Breast epithelium (tissue), 3 donors: Measurements from ENCODE around the gene DLEC1.

Source experiments
- POLR2A ChIP-seq: fragments of 450-650 bp; IDR thresholded peaks from one replicate; pipeline ENCODE4 v1.6.1; 2016; ENCODE audit warnings: antibody characterized with exemption, mild to moderate bottlenecking, moderate library complexity
- TF ChIP-seq, protein P1 (sequence below), 3 donors: fragments of 450-650 bp; IDR thresholded peaks; one replicate each; pipeline ENCODE4 v1.5.1; 2016 to 2017; ENCODE audit warnings: antibody characterized with exemption in 3 of 3, mild to moderate bottlenecking in 3 of 3, moderate library complexity in 3 of 3

DNA sequence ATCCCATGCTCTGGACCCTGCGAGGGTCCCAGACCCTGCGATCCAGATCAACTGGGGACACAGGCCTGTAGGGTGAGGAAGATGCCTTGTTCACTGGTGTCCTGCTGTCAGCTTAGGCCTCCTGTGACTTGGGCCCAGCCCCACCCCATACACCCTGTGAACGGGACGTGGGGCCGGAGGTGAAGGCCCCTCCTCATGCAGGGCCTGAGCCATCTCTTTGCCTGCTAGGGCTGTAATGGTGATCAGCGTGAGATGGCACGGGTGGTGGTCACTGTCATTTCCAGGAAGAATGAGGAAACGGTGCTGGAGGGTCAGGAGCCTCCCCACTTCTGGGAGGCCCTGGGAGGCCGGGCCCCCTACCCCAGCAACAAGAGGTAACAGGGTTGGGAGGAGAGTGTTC lies 36.1 kb upstream of the DLEC1 start:
- TF ChIP-seq, protein P1, sequence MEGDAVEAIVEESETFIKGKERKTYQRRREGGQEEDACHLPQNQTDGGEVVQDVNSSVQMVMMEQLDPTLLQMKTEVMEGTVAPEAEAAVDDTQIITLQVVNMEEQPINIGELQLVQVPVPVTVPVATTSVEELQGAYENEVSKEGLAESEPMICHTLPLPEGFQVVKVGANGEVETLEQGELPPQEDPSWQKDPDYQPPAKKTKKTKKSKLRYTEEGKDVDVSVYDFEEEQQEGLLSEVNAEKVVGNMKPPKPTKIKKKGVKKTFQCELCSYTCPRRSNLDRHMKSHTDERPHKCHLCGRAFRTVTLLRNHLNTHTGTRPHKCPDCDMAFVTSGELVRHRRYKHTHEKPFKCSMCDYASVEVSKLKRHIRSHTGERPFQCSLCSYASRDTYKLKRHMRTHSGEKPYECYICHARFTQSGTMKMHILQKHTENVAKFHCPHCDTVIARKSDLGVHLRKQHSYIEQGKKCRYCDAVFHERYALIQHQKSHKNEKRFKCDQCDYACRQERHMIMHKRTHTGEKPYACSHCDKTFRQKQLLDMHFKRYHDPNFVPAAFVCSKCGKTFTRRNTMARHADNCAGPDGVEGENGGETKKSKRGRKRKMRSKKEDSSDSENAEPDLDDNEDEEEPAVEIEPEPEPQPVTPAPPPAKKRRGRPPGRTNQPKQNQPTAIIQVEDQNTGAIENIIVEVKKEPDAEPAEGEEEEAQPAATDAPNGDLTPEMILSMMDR (IDR thresholded peaks at IDR 0.05) = no peak
- TF ChIP-seq POLR2A = no peak
